Mesothelial cell of epicardium (in vitro differentiated cells): Measurements from ENCODE around the gene VASH2. TPM values are rescaled to one million over a fixed set of nuclear protein-coding genes. Genes with fewer than 3 reads are reported as not detected.

ENCODE experiments used
- DNase-seq, 2 experiments: peaks; one replicate each; pipeline ENCODE4 v3.0.0; 2021; ENCODE audit warnings: low spot score in 2 of 2; ENCODE audit not compliant: unreplicated experiment in 2 of 2
- H3K27ac Mint-ChIP-seq: 2 replicates; pipeline ENCODE4 v1.8.0; 2021; ENCODE audit warnings: mixed read lengths
- H3K27me3 Mint-ChIP-seq: 2 replicates; pipeline ENCODE4 v1.8.0; 2021; ENCODE audit warnings: low read depth, mixed read lengths
- H3K36me3 Mint-ChIP-seq: 2 replicates; pipeline ENCODE4 v1.8.0; 2021; ENCODE audit warnings: mixed read lengths
- H3K4me1 Mint-ChIP-seq: 2 replicates; pipeline ENCODE4 v1.8.0; 2021; ENCODE audit warnings: mixed read lengths
- H3K4me3 Mint-ChIP-seq: 2 replicates; pipeline ENCODE4 v1.8.0; 2021; ENCODE audit warnings: mild to moderate bottlenecking, moderate library complexity, mixed read lengths
- H3K9me3 Mint-ChIP-seq: 2 replicates; pipeline ENCODE4 v1.8.0; 2021; ENCODE audit warnings: mixed read lengths
- CTCF ChIP-seq: fragments of 200-600 bp; sonication (generic); IDR thresholded peaks from one replicate; pipeline ENCODE4 v1.5.0; 2021; ENCODE audit warnings: antibody characterized with exemption; ENCODE audit not compliant: unreplicated experiment
- total RNA-seq: library from RNA; stranded (reverse); gene quantifications from 3 replicates; pipeline ENCODE4 v1.2.1, GENCODE V29; 2021

The VASH2 gene
- total RNA-seq, 1 donor from 2014 or later: 43.6 TPM

GRCh38 chr1:212944229-212944901 lies 6.0 kb upstream of the VASH2 start:
- Mint-ChIP-seq H3K36me3 (no peaks in the 10 kb centered on the region), H3K4me1 (no peaks in the 10 kb centered on the region), H3K9me3 (peaks cover 25% of the 10 kb centered on the region), H3K4me3 (no peak overlapping the region), H3K27ac (no peak overlapping the region), H3K27me3 (no peaks in the 10 kb centered on the region)
- no peak for TF ChIP-seq CTCF
- DNase-seq: no peak

- Mint-ChIP-seq H3K36me3 (no peaks in the 10 kb centered on the region), H3K4me1 (peaks cover 2% of the 10 kb centered on the region), H3K4me3 (no peak overlapping the region), H3K27ac (no peak overlapping the region), H3K27me3 (no peaks in the 10 kb centered on the region), H3K9me3 (peaks cover 19% of the 10 kb centered on the region)
- DNase-seq: no peak
- TF ChIP-seq CTCF: no peak
Measured at GRCh38 chr1:212945056-212945455, 5.3 kb upstream of the VASH2 start.

GRCh38 chr1:212945463-212946160 lies 4.7 kb upstream of the VASH2 start:
- H3K27me3 Mint-ChIP-seq: no peaks in the 10 kb centered on the region
- no peaks in the 10 kb centered on the region for H3K36me3 Mint-ChIP-seq
- H3K27ac Mint-ChIP-seq: no peak overlapping the region
- no peak for DNase-seq
- no peak for TF ChIP-seq CTCF
- H3K4me1 Mint-ChIP-seq: peaks cover 5% of the 10 kb centered on the region
- H3K4me3 Mint-ChIP-seq: no peak overlapping the region
- H3K9me3 Mint-ChIP-seq: peaks cover 15% of the 10 kb centered on the region

GRCh38 chr1:212946872-212947271 lies 3.5 kb upstream of the VASH2 start:
- H3K4me3 Mint-ChIP-seq: no peak overlapping the region
- no peaks in the 10 kb centered on the region for H3K27me3 Mint-ChIP-seq
- H3K9me3 Mint-ChIP-seq: peaks cover 4% of the 10 kb centered on the region
- TF ChIP-seq CTCF: no peak
- H3K36me3 Mint-ChIP-seq: no peaks in the 10 kb centered on the region
- no peak overlapping the region for H3K27ac Mint-ChIP-seq
- DNase-seq: no peak
- peaks cover 7% of the 10 kb centered on the region for H3K4me1 Mint-ChIP-seq

- Mint-ChIP-seq H3K4me1 (peaks cover 25% of the 10 kb centered on the region), H3K4me3 (peak overlapping the region; percentile 86), H3K27ac (peak overlapping the region; percentile 59), H3K27me3 (no peaks in the 10 kb centered on the region), H3K36me3 (peaks cover 11% of the 10 kb centered on the region), H3K9me3 (peaks cover 4% of the 10 kb centered on the region)
- no peak for DNase-seq
- no peak for TF ChIP-seq CTCF
Measured at GRCh38 chr1:212949771-212950170, 570 bp upstream of the VASH2 start.
